IPS-15b (cell line): ENCODE measurements around the gene TAMALIN.

Experiments used
- H3K27me3 ChIP-seq: one replicate; pipeline ENCODE4 v1.6.1; 2013; ENCODE audit warnings: low read length; ENCODE audit not compliant: control insufficient read depth, insufficient read depth
- H3K36me3 ChIP-seq: one replicate; pipeline ENCODE4 v1.6.1; 2013; ENCODE audit warnings: low read length; ENCODE audit not compliant: control insufficient read depth, insufficient read depth
- H3K4me1 ChIP-seq: one replicate; pipeline ENCODE4 v1.6.1; 2013; ENCODE audit warnings: mild to moderate bottlenecking, low read length; ENCODE audit not compliant: control insufficient read depth, insufficient read depth
- H3K4me3 ChIP-seq: one replicate; pipeline ENCODE4 v1.5.1; 2013; ENCODE audit warnings: low read depth, low read length
- H3K9ac ChIP-seq: one replicate; pipeline ENCODE4 v1.6.1; 2013; ENCODE audit warnings: low read depth, mild to moderate bottlenecking, low read length
- H3K9me3 ChIP-seq: one replicate; pipeline ENCODE4 v1.6.1; 2013; ENCODE audit warnings: mild to moderate bottlenecking, low read length; ENCODE audit not compliant: control insufficient read depth, insufficient read depth

Gene TAMALIN

DNA sequence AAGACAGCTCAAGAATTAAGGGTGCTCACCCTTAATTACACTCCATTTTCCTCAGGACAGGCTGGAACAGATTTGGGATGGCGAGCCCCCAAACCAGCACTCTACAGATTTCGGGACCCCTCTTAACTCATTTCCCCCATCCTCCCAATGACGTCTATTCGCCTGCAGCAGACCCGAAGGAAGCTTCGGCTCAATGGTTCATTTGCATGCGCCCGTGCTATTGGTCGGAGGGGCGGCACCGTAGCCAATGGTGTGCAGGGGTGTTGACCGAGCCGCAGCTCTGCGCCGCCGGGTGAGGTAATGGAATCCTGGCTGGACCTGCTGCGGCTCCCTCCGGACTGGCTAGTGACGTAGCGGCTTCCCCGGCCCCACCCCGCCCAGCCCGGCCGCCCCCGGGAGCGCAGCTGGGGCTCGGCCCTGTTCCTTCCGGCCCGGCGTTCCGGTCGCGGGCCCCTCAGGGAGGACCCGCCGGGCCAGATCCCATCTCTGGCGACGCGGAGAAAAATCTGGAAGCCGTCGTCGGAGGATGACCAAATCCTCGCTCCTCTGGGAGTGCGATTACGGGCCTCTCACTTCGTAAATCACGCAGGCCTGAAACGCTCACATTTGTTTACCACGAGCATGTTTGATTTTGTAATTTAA lies 26.2 kb downstream of the TAMALIN start:
- no peaks in the 10 kb centered on the region for H3K36me3 ChIP-seq
- peak overlapping the region; percentile 50 for H3K4me3 ChIP-seq
- H3K9ac ChIP-seq, result peak overlapping the region; percentile 47
- H3K4me1 ChIP-seq, result peaks cover 17% of the 10 kb centered on the region
- peaks cover 51% of the 10 kb centered on the region for H3K27me3 ChIP-seq
- no peaks in the 10 kb centered on the region for H3K9me3 ChIP-seq

DNA sequence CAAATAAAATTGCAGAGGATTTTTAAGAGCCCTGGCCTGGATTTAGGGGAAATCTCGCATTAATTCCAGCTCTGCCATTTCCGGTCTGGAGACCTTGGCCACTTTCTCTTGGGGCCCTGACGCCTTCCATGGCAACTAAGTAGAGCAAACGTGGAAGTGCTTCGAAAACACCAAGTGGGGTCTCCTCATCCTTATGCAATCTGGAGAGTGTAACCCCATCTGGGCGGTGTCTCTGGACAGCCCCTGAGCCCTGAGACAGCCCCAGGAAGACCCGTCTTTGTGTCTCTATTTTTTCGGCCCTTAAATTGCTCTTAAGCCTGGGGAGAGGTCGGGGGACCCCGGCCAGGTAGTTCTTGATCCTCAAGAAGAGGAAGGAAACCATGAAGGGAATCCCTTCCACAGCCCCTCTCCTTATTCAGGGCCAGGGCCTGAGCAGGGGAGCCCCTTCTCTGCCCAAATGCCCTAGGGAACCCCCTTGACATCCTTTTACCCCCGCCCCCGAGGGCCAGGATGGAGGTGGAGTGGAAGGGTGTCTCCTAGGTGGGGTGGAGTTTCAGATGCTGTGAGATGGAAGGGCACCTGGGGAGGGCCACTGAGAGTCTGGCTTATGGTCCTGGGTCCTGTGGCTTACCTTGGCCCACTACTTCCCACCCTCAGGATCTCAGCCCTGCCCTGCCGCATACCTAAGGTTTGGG lies 26.8 kb downstream of the TAMALIN start:
- Histone ChIP-seq H3K9me3 (no peaks in the 10 kb centered on the region), H3K4me1 (peaks cover 17% of the 10 kb centered on the region), H3K4me3 (peak overlapping the region; percentile 50), H3K36me3 (no peaks in the 10 kb centered on the region), H3K27me3 (peaks cover 57% of the 10 kb centered on the region), H3K9ac (no peak overlapping the region)

DNA sequence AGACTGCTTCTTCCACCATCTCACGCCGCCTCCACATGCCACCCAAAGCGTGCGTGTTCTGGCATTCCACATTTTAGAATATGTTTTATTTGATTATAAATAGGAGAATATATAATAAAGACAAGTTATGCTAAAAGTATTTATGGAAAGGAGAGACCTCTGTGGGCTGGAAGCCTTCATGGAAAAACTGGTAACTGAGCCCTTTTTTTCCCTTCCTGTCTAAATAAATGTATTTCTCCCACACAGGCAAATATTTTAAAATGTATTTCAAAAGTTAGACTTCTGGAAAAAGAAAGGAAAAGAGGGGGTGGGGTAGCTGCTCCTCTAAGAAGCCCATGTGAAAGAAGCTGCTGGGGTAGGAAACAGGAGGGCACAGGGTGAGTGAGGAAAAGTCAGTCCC lies 28.4 kb downstream of the TAMALIN start:
- Histone ChIP-seq H3K4me1 (peaks cover 12% of the 10 kb centered on the region), H3K27me3 (peaks cover 69% of the 10 kb centered on the region), H3K36me3 (no peaks in the 10 kb centered on the region), H3K4me3 (no peak overlapping the region), H3K9me3 (no peaks in the 10 kb centered on the region), H3K9ac (no peak overlapping the region)

DNA sequence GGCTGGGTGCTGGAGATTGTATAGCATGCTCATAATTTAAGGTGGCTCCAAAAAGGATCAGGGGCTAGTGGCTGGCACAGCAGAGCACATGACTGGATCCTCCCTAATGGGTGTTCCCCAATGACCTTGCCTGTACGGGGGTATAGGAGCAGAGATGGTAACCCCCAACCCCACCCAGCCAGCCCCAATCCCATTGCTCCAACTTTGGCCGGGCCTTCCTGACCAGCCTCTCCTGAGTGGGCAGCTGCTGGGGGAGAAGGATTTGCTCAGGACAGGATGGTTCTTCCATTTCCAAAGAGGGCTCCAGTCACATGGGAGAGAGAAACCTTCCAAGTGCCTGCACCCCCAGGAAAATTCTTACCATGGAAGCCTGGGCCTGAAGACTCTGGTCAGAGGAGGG lies 29.2 kb downstream of the TAMALIN start:
- H3K9ac ChIP-seq, result no peak overlapping the region
- H3K4me1 ChIP-seq, result peaks cover 12% of the 10 kb centered on the region
- peaks cover 70% of the 10 kb centered on the region for H3K27me3 ChIP-seq
- H3K4me3 ChIP-seq, result peak overlapping the region; percentile 49
- H3K9me3 ChIP-seq, result no peaks in the 10 kb centered on the region
- no peaks in the 10 kb centered on the region for H3K36me3 ChIP-seq

DNA sequence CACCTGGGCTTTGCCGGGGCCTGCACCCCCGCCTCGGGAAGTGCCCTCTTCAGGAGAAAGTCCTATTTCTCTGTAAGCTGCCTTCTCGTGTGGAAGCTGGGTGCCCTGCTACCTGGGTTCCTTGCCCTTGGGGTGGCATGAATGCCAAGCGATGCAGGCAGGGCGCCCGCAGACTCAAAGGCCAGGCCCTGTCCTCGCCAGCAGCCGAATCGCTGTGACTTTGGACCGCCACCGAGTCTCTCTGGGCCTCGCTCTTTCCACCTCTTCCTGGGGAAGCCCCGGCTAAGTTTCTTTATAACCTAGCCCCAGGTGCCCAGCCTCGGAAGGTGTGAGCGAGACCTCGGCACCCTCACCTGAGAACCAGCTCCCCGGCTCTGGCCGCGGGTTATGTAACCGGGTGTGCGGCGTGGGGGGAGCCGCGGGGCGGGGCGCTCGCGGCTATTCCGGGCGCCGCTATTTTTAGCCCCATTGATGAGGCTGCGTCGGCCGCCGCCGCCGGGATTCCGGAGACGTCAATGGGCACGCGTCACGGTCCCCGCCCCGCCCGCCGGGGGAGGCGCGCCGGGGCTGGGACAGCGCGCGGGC lies 29.9 kb downstream of the TAMALIN start:
- Histone ChIP-seq H3K9me3 (no peaks in the 10 kb centered on the region), H3K4me3 (peak overlapping the region; percentile 49), H3K27me3 (peaks cover 69% of the 10 kb centered on the region), H3K4me1 (peaks cover 15% of the 10 kb centered on the region), H3K36me3 (no peaks in the 10 kb centered on the region), H3K9ac (no peak overlapping the region)

DNA sequence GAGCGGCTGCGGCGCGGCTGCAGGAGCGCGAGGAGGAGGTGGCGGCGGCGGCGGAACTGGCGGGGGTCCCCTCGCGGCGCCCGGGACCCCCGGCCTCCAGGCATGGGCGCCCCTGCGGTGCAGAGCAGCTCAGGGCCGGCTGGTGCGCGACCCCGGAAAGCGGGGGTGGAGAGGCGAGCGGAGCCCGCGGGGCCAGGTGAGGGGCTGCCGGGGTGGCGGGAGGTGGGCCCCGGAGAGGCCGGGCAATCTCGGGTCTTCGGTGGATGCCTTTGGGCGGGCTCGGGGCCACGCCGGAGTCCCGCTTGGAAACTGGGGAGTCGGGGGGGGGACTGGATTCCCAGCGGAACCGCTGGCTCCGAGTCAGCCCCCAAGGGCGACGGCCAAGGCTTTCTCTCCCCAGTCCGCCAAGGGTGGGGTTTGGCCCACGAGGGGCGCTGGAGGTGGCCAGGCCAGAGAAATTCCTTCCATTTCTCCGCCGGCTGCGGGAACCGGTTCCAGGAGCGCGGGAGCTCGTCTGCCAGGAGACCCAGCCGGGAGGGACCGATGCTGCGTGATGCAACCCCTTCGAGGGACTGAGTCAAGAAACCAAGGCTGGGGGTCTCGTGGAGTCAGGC lies 30.6 kb downstream of the TAMALIN start:
- H3K9ac ChIP-seq, result peak overlapping the region; percentile 47

DNA sequence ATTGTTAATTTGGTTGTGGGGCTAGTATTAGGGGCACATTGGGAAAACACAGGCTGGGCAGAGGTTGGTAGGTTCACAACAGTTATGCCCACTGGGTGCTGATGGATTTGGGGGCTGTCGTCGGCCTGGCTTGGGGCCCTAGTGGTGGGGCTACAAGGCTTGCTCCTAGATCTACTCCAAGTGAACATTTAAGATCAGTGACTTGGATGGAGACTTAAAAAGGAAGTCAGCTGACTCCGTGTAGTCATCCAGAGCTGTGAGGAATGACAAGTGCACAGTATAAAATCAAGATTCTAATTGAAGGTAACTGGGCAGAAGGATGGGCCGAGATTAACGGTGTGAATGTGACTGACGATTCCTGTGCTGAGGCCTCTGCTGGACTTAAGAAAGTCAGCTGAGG lies 31.7 kb downstream of the TAMALIN start:
- Histone ChIP-seq H3K9ac (no peak overlapping the region), H3K36me3 (no peaks in the 10 kb centered on the region), H3K9me3 (no peaks in the 10 kb centered on the region), H3K4me1 (peaks cover 8% of the 10 kb centered on the region), H3K27me3 (peaks cover 57% of the 10 kb centered on the region), H3K4me3 (no peak overlapping the region)

More for the DNA sequence above, 30.6 kb downstream of the TAMALIN start:
- H3K36me3 ChIP-seq, result no peaks in the 10 kb centered on the region
- peak overlapping the region; percentile 64 for H3K4me3 ChIP-seq
- H3K4me1 ChIP-seq, result peaks cover 11% of the 10 kb centered on the region
- H3K27me3 ChIP-seq, result peaks cover 63% of the 10 kb centered on the region
- no peaks in the 10 kb centered on the region for H3K9me3 ChIP-seq

DNA sequence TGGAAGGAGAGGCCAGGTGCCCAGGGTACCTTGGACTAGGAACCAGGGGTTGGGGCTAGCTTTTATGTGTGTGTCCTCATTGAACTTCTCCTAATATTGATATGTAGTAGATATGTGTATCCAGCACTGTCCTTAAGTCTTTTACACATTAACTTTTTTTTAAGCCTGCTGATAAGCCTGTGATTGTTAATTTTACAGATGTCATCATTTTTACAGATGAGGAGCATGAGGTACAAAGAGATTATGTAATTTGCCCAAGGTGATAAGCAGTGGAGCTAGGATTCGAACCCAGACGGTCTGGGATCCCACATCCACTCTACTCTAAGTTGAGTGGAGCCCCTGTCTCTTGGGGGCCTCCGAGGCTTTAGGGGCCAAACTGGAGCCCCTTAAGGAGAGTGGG lies 34.3 kb downstream of the TAMALIN start:
- Histone ChIP-seq H3K9me3 (no peaks in the 10 kb centered on the region), H3K36me3 (peaks cover 3% of the 10 kb centered on the region), H3K4me1 (peaks cover 8% of the 10 kb centered on the region), H3K9ac (no peak overlapping the region), H3K4me3 (no peak overlapping the region), H3K27me3 (peaks cover 31% of the 10 kb centered on the region)

DNA sequence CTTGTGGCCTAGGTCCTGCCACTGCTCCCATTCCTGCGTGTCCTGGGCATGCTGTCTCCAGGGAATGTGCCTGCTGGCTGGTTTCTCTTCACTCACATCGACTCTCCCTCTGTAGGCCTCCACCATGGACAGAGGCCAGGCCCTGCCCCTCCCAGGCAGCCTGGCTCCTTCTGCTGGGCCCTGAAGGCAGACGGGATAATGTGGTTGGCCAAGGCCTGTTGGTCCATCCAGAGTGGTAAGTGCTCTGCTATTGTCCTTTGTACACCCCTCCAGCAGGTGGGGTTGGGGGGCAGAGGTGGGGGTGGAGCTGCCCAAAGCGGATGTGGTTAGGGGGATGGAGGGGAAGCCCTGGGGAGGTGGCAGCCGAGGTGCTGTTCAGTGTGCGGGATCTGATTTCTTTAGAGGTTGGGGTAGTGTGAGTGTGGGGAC lies 35.0 kb downstream of the TAMALIN start:
- Histone ChIP-seq H3K9me3 (no peaks in the 10 kb centered on the region), H3K27me3 (peaks cover 24% of the 10 kb centered on the region), H3K4me1 (peaks cover 3% of the 10 kb centered on the region), H3K4me3 (no peak overlapping the region), H3K9ac (no peak overlapping the region), H3K36me3 (peaks cover 3% of the 10 kb centered on the region)

DNA sequence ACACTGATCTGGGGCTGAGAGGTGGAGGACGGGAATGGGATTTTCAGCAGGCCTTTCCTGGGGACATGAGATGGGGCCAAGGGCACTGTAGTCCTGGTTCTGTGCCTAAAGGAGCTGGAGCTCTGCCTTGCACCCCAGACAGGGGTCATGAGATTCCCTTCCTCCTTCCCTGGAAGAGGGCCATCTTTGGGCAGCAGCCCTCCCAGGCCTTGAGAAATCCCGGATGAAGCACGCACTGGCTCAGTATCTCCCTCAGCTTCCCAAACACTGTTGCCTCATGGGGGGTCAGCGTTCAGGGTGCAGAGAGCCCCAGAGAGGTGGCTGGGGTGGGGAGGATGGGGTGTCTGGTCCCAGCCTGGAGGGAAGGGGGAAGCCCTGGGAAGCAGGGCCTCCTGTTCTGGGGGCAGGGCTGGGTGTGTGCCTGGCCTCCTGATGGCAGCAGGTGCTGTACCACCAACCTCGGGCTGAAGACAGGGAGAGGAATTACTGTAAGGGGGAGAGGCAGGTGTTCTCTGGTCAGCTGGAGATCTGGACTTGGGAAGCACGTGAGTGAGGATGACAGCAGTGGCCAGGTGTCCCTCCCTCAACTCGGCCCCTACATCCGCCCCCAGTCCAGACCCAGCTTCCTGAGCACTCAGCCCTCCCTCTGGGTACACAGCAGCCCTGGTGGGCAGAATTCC lies 36.1 kb downstream of the TAMALIN start:
- Histone ChIP-seq H3K9ac (no peak overlapping the region), H3K27me3 (peaks cover 29% of the 10 kb centered on the region), H3K4me1 (peaks cover 3% of the 10 kb centered on the region), H3K36me3 (peaks cover 3% of the 10 kb centered on the region), H3K4me3 (no peak overlapping the region), H3K9me3 (no peaks in the 10 kb centered on the region)

DNA sequence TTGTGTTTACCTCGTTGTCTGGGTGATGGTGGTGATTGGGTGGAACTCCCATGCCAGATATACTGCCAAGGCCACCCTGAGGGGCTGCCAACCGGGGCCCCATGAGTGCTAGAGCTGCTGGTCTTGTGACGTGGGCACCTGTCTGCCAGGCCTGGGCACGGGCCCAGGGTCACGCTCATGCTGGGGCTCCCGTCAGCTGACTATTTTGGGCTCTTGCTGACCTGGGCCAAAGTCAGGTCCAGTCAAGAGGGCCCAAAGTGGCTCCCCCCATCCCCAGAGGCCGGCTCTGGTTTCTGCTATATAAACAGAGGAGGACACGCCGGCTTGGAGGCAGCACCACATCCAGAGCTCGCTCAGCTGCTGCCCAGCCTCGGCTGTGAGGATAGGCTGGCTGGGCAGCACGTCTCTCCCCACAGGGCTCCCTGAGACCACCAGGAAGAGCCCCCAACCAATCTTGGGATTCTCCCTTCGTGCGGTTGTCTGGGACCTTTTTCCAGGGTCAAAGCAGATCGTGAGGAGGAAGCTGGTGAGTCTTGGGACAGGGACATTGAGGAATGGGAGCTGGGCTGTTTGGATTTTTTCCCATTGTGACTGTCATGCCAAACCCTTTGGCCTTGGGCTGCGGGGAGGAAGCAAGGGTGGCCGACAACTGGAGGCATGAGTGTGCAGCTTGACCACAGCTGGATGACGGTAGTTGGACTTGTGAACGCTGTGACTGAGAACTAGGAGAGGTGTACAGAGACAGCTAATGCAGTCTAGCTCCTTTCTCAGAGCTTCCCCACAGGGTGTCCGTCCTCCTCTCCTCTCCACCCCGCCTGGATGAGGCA lies 36.9 kb downstream of the TAMALIN start:
- no peaks in the 10 kb centered on the region for H3K9me3 ChIP-seq
- no peak overlapping the region for H3K9ac ChIP-seq
- H3K36me3 ChIP-seq, result peaks cover 3% of the 10 kb centered on the region
- peaks cover 3% of the 10 kb centered on the region for H3K4me1 ChIP-seq
- H3K27me3 ChIP-seq, result peaks cover 29% of the 10 kb centered on the region
- no peak overlapping the region for H3K4me3 ChIP-seq
